NCI-H1694 treated with DMSO at 0.1 percent for 48 hours (cell line): ENCODE data around the gene EIF2AK3.
A peak's percentile ranks its signal among the peaks of the same experiment; 100 is the strongest.
"Not testable (repeated sequence)": the region's sequence is repeated elsewhere in the genome, so short reads cannot be mapped to it uniquely, and the experiment has no call there.

ENCODE experiments used
- DNase-seq: peaks from one replicate; lab custom pipeline; 2025; lab: John Stamatoyannopoulos, UW

EIF2AK3 gene

GRCh38 chr2:88636026-88636425 is 8.8 kb upstream of the EIF2AK3 start:
- no peak for DNase-seq

GRCh38 chr2:88632569-88632968 is 5.3 kb upstream of the EIF2AK3 start:
- no peak for DNase-seq

GRCh38 chr2:88628571-88628939 is 1.3 kb upstream of the EIF2AK3 start:
- no peak for DNase-seq

GRCh38 chr2:88627856-88628570 is 749 bp upstream of the EIF2AK3 start:
- DNase-seq: no peak

- no peak for DNase-seq
Observed at GRCh38 chr2:88626171-88627054, 851 bp downstream of the EIF2AK3 start.

GRCh38 chr2:88624477-88624876 is 2.8 kb downstream of the EIF2AK3 start:
- no peak for DNase-seq

GRCh38 chr2:88623831-88624465 is 3.3 kb downstream of the EIF2AK3 start:
- not testable (repeated sequence) for DNase-seq

- no peak for DNase-seq
Observed at GRCh38 chr2:88622307-88622706, 5.0 kb downstream of the EIF2AK3 start.

- no peak for DNase-seq
Observed at GRCh38 chr2:88621432-88621831, 5.8 kb downstream of the EIF2AK3 start.

- DNase-seq: no peak
Observed at GRCh38 chr2:88620015-88620414, 7.2 kb downstream of the EIF2AK3 start.

- no peak for DNase-seq
Observed at GRCh38 chr2:88615822-88616221, 11.4 kb downstream of the EIF2AK3 start.

- no peak for DNase-seq
Observed at GRCh38 chr2:88614497-88615157, 12.6 kb downstream of the EIF2AK3 start.

GRCh38 chr2:88613921-88614320 is 13.3 kb downstream of the EIF2AK3 start:
- DNase-seq: no peak

GRCh38 chr2:88608184-88608583 is 19.1 kb downstream of the EIF2AK3 start:
- no peak for DNase-seq

- no peak for DNase-seq
Observed at GRCh38 chr2:88607416-88607815, 19.8 kb downstream of the EIF2AK3 start.

GRCh38 chr2:88606371-88607030 is 20.8 kb downstream of the EIF2AK3 start:
- DNase-seq: no peak

GRCh38 chr2:88603146-88603545 is 24.1 kb downstream of the EIF2AK3 start:
- no peak for DNase-seq

- DNase-seq: no peak
Observed at GRCh38 chr2:88602022-88602421, 25.2 kb downstream of the EIF2AK3 start.

- no peak for DNase-seq
Observed at GRCh38 chr2:88601286-88601685, 26.0 kb downstream of the EIF2AK3 start.

- DNase-seq: peak; percentile 48
Observed at GRCh38 chr2:88600038-88600465, 27.2 kb downstream of the EIF2AK3 start.

- no peak for DNase-seq
Observed at GRCh38 chr2:88599527-88599926, 27.7 kb downstream of the EIF2AK3 start.

GRCh38 chr2:88597168-88597567 is 30.1 kb downstream of the EIF2AK3 start:
- no peak for DNase-seq
